Kidney capillary endothelial cell (primary cell): Measurements from ENCODE around the gene RAD9A.

ENCODE experiments used
- DNase-seq: peaks from one replicate; pipeline ENCODE4 v3.0.0-alpha.2; 2018; ENCODE audit warnings: low spot score

Gene RAD9A

GRCh38 chr11:67441098-67441563 is 49.3 kb downstream of the RAD9A start:
- DNase-seq, result no peak

- DNase-seq, result no peak
These were observed 50.1 kb downstream of the RAD9A start for GRCh38 chr11:67441731-67442351.

GRCh38 chr11:67442504-67443404 is 51.0 kb downstream of the RAD9A start:
- DNase-seq, result no peak

GRCh38 chr11:67445515-67445914 is 53.7 kb downstream of the RAD9A start:
- no peak for DNase-seq
